H1 (cell line): Measurements from ENCODE around the gene DRD5. TPM values are rescaled to one million over a fixed set of nuclear protein-coding genes. Genes with fewer than 3 reads are reported as not detected.

Source experiments
- CTCF ChIA-PET: fragments of 300-600 bp; sonication (Branson Sonifier 250); formaldehyde crosslinking; loops from one replicate; lab custom pipeline; 2021; ENCODE audit not compliant: partially characterized antibody; lab: Charles Lee
- POLR2A ChIA-PET: fragments of 300-600 bp; sonication (Branson Sonifier 250); formaldehyde crosslinking; loops from one replicate; lab custom pipeline; 2021; ENCODE audit warnings: inconsistent platforms; ENCODE audit not compliant: partially characterized antibody; lab: Charles Lee
- DNase-seq, 2 experiments: peaks; one replicate each; pipeline versions ENCODE4 v3.0.0 to v3.0.0-alpha.2; 2010 to 2022; ENCODE audit warnings: low spot score in 2 of 2, low read depth in 1 of 2, mixed read lengths in 1 of 2
- FAIRE-seq: peaks from 2 replicates; lab custom pipeline; 2011; peaks lifted over from hg19 to GRCh38; lab: Jason Lieb, UNC
- H2AFZ ChIP-seq: 2 replicates; pipeline ENCODE4 v1.8.1; 2012; ENCODE audit warnings: low read length, inconsistent platforms
- H2AK5ac ChIP-seq: 2 replicates; pipeline ENCODE4 v1.6.1; 2013; ENCODE audit warnings: low read depth, low read length
- H2BK120ac ChIP-seq: replicated peaks from 2 replicates; pipeline ENCODE3; 2013; ENCODE audit warnings: low read depth, low read length, inconsistent platforms
- H2BK12ac ChIP-seq: 2 replicates; pipeline ENCODE4 v1.6.1; 2013; ENCODE audit warnings: low read depth, low read length
- H2BK15ac ChIP-seq: 2 replicates; pipeline ENCODE4 v1.6.1; 2013; ENCODE audit warnings: low read length
- H2BK20ac ChIP-seq: 2 replicates; pipeline ENCODE4 v1.6.1; 2013; ENCODE audit warnings: low read length
- H2BK5ac ChIP-seq: 2 replicates; pipeline ENCODE4 v1.6.1; 2013; ENCODE audit warnings: low read depth, low read length
- H3K14ac ChIP-seq: 2 replicates; pipeline ENCODE4 v1.6.1; 2013; ENCODE audit warnings: inconsistent platforms; ENCODE audit not compliant: insufficient read length
- H3K18ac ChIP-seq: 2 replicates; pipeline ENCODE4 v1.6.1; 2013; ENCODE audit warnings: low read length; ENCODE audit errors: extremely low read depth
- H3K23ac ChIP-seq: 2 replicates; pipeline ENCODE4 v1.6.1; 2013; ENCODE audit warnings: inconsistent platforms; ENCODE audit not compliant: insufficient read length
- H3K23me2 ChIP-seq: 2 replicates; pipeline ENCODE4 v1.6.1; 2013; ENCODE audit warnings: low read depth, low read length
- H3K27ac ChIP-seq: 2 replicates; pipeline ENCODE4 v1.6.1; 2011; ENCODE audit warnings: low read depth, low read length, inconsistent platforms
- H3K27me3 ChIP-seq, 4 experiments: replicated peaks in 1 of 4; 1 replicate in 1 of 4; 2 replicates in 3 of 4; pipeline versions ENCODE4 v1.6.1 to v1.8.1; 2011 to 2013; ENCODE audit warnings: low read length in 3 of 4, mild to moderate bottlenecking in 3 of 4, inconsistent platforms in 2 of 4, mixed read lengths in 2 of 4, moderate library complexity in 1 of 4; ENCODE audit not compliant: control insufficient read depth in 3 of 4, insufficient read depth in 3 of 4; ENCODE audit errors: extremely low read depth in 1 of 4
- H3K36me3 ChIP-seq, 4 experiments: 2 replicates each; pipeline versions ENCODE4 v1.6.1 to v1.8.1; 2011 to 2013; ENCODE audit warnings: mild to moderate bottlenecking in 4 of 4, low read length in 3 of 4, moderate library complexity in 2 of 4, control low read depth in 1 of 4, inconsistent platforms in 1 of 4; ENCODE audit not compliant: insufficient read depth in 4 of 4, control insufficient read depth in 2 of 4
- H3K4ac ChIP-seq: replicated peaks from 2 replicates; pipeline ENCODE3; 2013; ENCODE audit warnings: low read length, low read depth, mixed read lengths, inconsistent platforms; ENCODE audit not compliant: insufficient read length
- H3K4me1 ChIP-seq, 4 experiments: replicated peaks in 1 of 4; 1 replicate in 1 of 4; 2 replicates in 3 of 4; pipeline versions ENCODE4 v1.6.1 to v1.8.1; 2011 to 2013; ENCODE audit warnings: low read length in 3 of 4, inconsistent platforms in 2 of 4, mixed read lengths in 1 of 4; ENCODE audit not compliant: insufficient read depth in 4 of 4, control insufficient read depth in 3 of 4
- H3K4me2 ChIP-seq, 2 experiments: 2 replicates each; pipeline versions ENCODE4 v1.6.1 to v1.8.1; 2011 to 2013; ENCODE audit warnings: low read depth in 2 of 2, low read length in 2 of 2, control low read depth in 1 of 2, inconsistent platforms in 1 of 2, mild to moderate bottlenecking in 1 of 2; ENCODE audit not compliant: insufficient read depth in 1 of 2
- H3K4me3 ChIP-seq, 4 experiments: fragments of 200-600, 300-600 bp in 1 of 4; sonication (generic), shearing (Covaris generic), sonication (Bioruptor Twin) in 1 of 4; 2 replicates each; pipeline versions ENCODE4 v1.5.1 to v1.8.1; 2011 to 2016; ENCODE audit warnings: low read length in 4 of 4, low read depth in 3 of 4, control low read depth in 2 of 4, inconsistent platforms in 2 of 4, mild to moderate bottlenecking in 2 of 4, mixed read lengths in 1 of 4, moderate library complexity in 1 of 4; ENCODE audit not compliant: insufficient read depth in 2 of 4; ENCODE audit errors: extremely low read depth in 1 of 4
- H3K56ac ChIP-seq: replicated peaks from 2 replicates; pipeline ENCODE3; 2013; ENCODE audit warnings: low read depth, mild to moderate bottlenecking, mixed read lengths, low read length, inconsistent platforms; ENCODE audit not compliant: insufficient read length
- H3K79me1 ChIP-seq: 2 replicates; pipeline ENCODE4 v1.6.1; 2013; ENCODE audit warnings: low read depth, low read length, control low read depth
- H3K79me2 ChIP-seq, 2 experiments: 2 replicates each; pipeline versions ENCODE4 v1.6.1 to v1.8.1; 2012 to 2013; ENCODE audit warnings: low read length in 2 of 2, mild to moderate bottlenecking in 2 of 2, inconsistent platforms in 1 of 2; ENCODE audit not compliant: insufficient read depth in 2 of 2, control insufficient read depth in 1 of 2
- H3K9ac ChIP-seq, 4 experiments: replicated peaks in 1 of 4; 1 replicate in 1 of 4; 2 replicates in 3 of 4; pipeline versions ENCODE4 v1.6.1 to v1.8.1; 2011 to 2013; ENCODE audit warnings: low read depth in 3 of 4, low read length in 3 of 4, control low read depth in 2 of 4, mild to moderate bottlenecking in 2 of 4, moderate library complexity in 2 of 4, inconsistent platforms in 1 of 4; ENCODE audit errors: extremely low read depth in 1 of 4
- H3K9me3 ChIP-seq, 2 experiments: 2 replicates each; pipeline versions ENCODE4 v1.6.1 to v1.8.1; 2012 to 2013; ENCODE audit warnings: mild to moderate bottlenecking in 2 of 2, moderate library complexity in 2 of 2, control low read depth in 1 of 2, inconsistent platforms in 1 of 2, low read depth in 1 of 2, low read length in 1 of 2, mixed read lengths in 1 of 2; ENCODE audit not compliant: insufficient read depth in 2 of 2
- H4K20me1 ChIP-seq, 2 experiments: replicated peaks in 1 of 2; 2 replicates each; pipeline versions ENCODE3 to v1.8.1; 2011 to 2013; ENCODE audit warnings: inconsistent platforms in 2 of 2, low read length in 2 of 2, mild to moderate bottlenecking in 1 of 2; ENCODE audit not compliant: insufficient read depth in 2 of 2, control insufficient read depth in 1 of 2
- H4K5ac ChIP-seq: 2 replicates; pipeline ENCODE4 v1.6.1; 2013; ENCODE audit warnings: low read length, low read depth, mixed read lengths, inconsistent platforms; ENCODE audit not compliant: insufficient read length
- H4K8ac ChIP-seq: 2 replicates; pipeline ENCODE4 v1.8.0; 2013; ENCODE audit warnings: mild to moderate bottlenecking, moderate library complexity, low read length, inconsistent platforms; ENCODE audit not compliant: insufficient read depth; ENCODE audit errors: extremely low read depth
- H4K91ac ChIP-seq: replicated peaks from 2 replicates; pipeline ENCODE3; 2013; ENCODE audit warnings: low read length, mixed read lengths, inconsistent platforms; ENCODE audit not compliant: insufficient read length
- CBX8 ChIP-seq: fragments of 300-800, 300-1000 bp; sonication (generic); IDR thresholded peaks from 2 replicates; pipeline ENCODE4 v1.7.1; 2016; ENCODE audit warnings: low read depth, low read length, borderline replicate concordance
- GABPA ChIP-seq: IDR thresholded peaks from 2 replicates; pipeline ENCODE4 v1.6.1; 2011; ENCODE audit warnings: mild to moderate bottlenecking, low read length, moderate library complexity, borderline replicate concordance; ENCODE audit not compliant: insufficient read depth
- HDAC6 ChIP-seq: IDR thresholded peaks from one replicate; pipeline ENCODE4 v1.7.1; 2012; ENCODE audit warnings: low read depth, mild to moderate bottlenecking, inconsistent platforms, low read length, moderate library complexity
- KDM1A ChIP-seq: fragments of 200-600, 300-600 bp; sonication (generic); IDR thresholded peaks from 2 replicates; pipeline ENCODE4 v1.7.1; 2016; ENCODE audit warnings: mild to moderate bottlenecking, low read length, borderline replicate concordance
- RXRA ChIP-seq: IDR thresholded peaks from 2 replicates; pipeline ENCODE4 v1.6.1; 2011; ENCODE audit warnings: low read depth, mild to moderate bottlenecking, low read length, moderate library complexity; ENCODE audit not compliant: insufficient read depth
- SIRT6 ChIP-seq: IDR thresholded peaks from one replicate; pipeline ENCODE4 v1.7.1; 2012; ENCODE audit warnings: low read length, inconsistent platforms
- SIX5 ChIP-seq: IDR thresholded peaks from 2 replicates; pipeline ENCODE4 v1.6.1; 2011; ENCODE audit warnings: mild to moderate bottlenecking, low read depth, low read length
- WGBS, 2 experiments: shearing (Covaris generic) in 1 of 2; methylation state at CpG; one replicate each; pipeline versions ENCODE4 v1.1.6 to v1.1.7; 2013 to 2015; ENCODE audit warnings: low lambda C conversion rate in 2 of 2, mixed read lengths in 2 of 2, inconsistent platforms in 1 of 2, low coverage in 1 of 2, missing lambda C conversion rate in 1 of 2; ENCODE audit not compliant: insufficient replicate concordance in 2 of 2, insufficient coverage in 1 of 2, insufficient read length in 1 of 2; ENCODE audit errors: extremely low coverage in 1 of 2, missing lambda C conversion rate in 1 of 2; 5-methylcytosine and 5-hydroxymethylcytosine counted together
- polyA plus RNA-seq, 7 experiments: library from polyadenylated mRNA; depleted of rRNA in 3 of 7; stranded (reverse) in 5 of 7; unstranded in 2 of 7; fragments of >200 nt in 5 of 7; fragments of 200-250 nt in 2 of 7; gene quantifications; 1 replicate in 5 of 7; 2 replicates in 1 of 7; 4 replicates in 1 of 7; pipeline versions ENCODE4 v1.2.1 to v1.2.3, GENCODE V29; 2011 to 2013; ENCODE audit warnings: missing spikeins in 2 of 7, mixed read lengths in 2 of 7
- total RNA-seq: library from RNA; stranded (reverse); fragmentation: NEBNext Ultra II Directional; extraction: Animal tissue kit (Norgen Biotek cat#: 25700); gene quantifications from 2 replicates; pipeline ENCODE4 v1.2.1, GENCODE V29; 2021

DRD5 gene
- total and polyA plus RNA-seq, 2 of the 8 experiments (the other 6 are each of a cell fraction or from before 2014, with no cell fraction given): 0.11 to 0.21 TPM

DNA sequence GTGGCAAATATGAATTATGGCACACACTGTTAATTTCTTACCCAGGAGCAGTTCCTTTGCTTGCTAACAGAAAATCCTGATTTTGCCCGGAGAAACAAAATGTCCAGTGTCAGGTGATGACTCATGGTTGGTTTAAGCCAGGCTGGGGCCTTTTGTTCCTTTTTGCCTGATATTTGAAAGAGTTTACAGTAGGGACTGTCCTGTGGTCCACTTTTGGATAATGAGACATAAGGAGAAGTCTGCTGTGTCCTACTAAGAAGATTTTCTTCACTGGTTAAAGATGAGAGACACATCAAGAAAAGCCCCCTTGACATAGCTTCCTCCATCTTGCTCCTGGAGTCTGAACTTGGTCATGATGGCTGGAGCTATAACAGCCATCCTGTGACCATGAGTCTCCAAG, 12.1 kb upstream of the DRD5 start:
- no peak overlapping the region for H2BK20ac ChIP-seq
- no peak overlapping the region for H4K8ac ChIP-seq
- no peaks in the 10 kb centered on the region for H3K27me3 ChIP-seq
- TF ChIP-seq CBX8: no peak
- TF ChIP-seq GABPA: no peak
- TF ChIP-seq SIX5: no peak
- TF ChIP-seq KDM1A: no peak
- no peak for TF ChIP-seq HDAC6
- no peak for TF ChIP-seq RXRA
- no peak for TF ChIP-seq SIRT6
- H3K36me3 ChIP-seq: no peaks in the 10 kb centered on the region
- H4K20me1 ChIP-seq: no peaks in the 10 kb centered on the region
- H3K79me1 ChIP-seq: no peaks in the 10 kb centered on the region
- H3K4me2 ChIP-seq: no peak overlapping the region
- FAIRE-seq: no peak
- no peaks in the 10 kb centered on the region for H3K79me2 ChIP-seq
- H3K27ac ChIP-seq: no peak overlapping the region
- H3K18ac ChIP-seq: no peak overlapping the region
- no peaks in the 10 kb centered on the region for H3K9me3 ChIP-seq
- H3K14ac ChIP-seq: no peak overlapping the region
- no peak overlapping the region for H4K5ac ChIP-seq
- CTCF ChIA-PET: interaction anchor here (1.0 to 2.5 kb wide), 6 partner anchors 11 to 275 kb away, joined by 3 to 6 read pairs (median 4); no protein-coding TSS in a partner anchor
- H3K9ac ChIP-seq: no peak overlapping the region
- WGBS, 2 experiments: 82% methylated on average over 1 of the region's 1 CpG; no CpG with 5 or more reads in 1 of the 2 experiments
- H3K4me1 ChIP-seq: no peaks in the 10 kb centered on the region
- H2BK12ac ChIP-seq: no peak overlapping the region
- DNase-seq: no peak
- H2BK120ac ChIP-seq: no peak overlapping the region
- H3K4ac ChIP-seq: no peak overlapping the region
- POLR2A ChIA-PET: no interaction called here
- H3K23ac ChIP-seq: no peak overlapping the region
- H3K23me2 ChIP-seq: no peaks in the 10 kb centered on the region
- no peak overlapping the region for H3K56ac ChIP-seq
- H2AK5ac ChIP-seq: no peak overlapping the region
- no peak overlapping the region for H4K91ac ChIP-seq
- no peak overlapping the region for H2AFZ ChIP-seq
- no peak overlapping the region for H3K4me3 ChIP-seq
- no peak overlapping the region for H2BK5ac ChIP-seq
- H2BK15ac ChIP-seq: no peak overlapping the region
